DOHH2 (cell line): ENCODE data around the gene SMAP1.

Experiments
- EZH2phosphoT487 ChIP-seq: fragments of 200-600 bp; sonication (generic); IDR thresholded peaks from 2 replicates; pipeline ENCODE4 v1.6.1; 2017; ENCODE audit warnings: borderline replicate concordance, mild to moderate bottlenecking, antibody characterized with exemption, low read length, moderate library complexity, mixed read lengths
- TF ChIP-seq, protein P1 (sequence below): fragments of 200-600 bp; sonication (generic); IDR thresholded peaks from one replicate; pipeline ENCODE4 v1.5.1; 2014; ENCODE audit warnings: antibody characterized with exemption, mild to moderate bottlenecking, low read depth, low read length; ENCODE audit not compliant: poor library complexity, severe bottlenecking

DNA sequence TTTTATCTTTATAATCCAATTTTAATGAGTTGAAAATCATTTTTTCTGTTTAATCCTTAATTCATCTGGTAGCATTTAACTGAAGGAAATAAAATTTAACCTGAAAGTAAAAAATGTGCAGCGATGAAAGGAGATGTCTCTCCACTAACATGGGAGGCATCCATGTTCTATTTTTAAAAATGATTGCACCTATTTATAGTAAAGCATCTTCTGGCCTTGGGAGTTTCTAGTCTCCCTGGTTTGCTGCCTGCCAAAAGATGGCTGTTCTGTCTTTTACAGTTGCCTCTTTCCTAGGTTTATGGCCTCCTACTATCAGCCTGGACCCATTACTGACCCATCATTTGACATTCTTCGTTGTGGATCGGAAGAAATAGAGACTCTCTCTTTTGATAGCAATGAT, 146.2 kb downstream of the SMAP1 start:
- TF ChIP-seq, protein P1, sequence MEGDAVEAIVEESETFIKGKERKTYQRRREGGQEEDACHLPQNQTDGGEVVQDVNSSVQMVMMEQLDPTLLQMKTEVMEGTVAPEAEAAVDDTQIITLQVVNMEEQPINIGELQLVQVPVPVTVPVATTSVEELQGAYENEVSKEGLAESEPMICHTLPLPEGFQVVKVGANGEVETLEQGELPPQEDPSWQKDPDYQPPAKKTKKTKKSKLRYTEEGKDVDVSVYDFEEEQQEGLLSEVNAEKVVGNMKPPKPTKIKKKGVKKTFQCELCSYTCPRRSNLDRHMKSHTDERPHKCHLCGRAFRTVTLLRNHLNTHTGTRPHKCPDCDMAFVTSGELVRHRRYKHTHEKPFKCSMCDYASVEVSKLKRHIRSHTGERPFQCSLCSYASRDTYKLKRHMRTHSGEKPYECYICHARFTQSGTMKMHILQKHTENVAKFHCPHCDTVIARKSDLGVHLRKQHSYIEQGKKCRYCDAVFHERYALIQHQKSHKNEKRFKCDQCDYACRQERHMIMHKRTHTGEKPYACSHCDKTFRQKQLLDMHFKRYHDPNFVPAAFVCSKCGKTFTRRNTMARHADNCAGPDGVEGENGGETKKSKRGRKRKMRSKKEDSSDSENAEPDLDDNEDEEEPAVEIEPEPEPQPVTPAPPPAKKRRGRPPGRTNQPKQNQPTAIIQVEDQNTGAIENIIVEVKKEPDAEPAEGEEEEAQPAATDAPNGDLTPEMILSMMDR, result no peak
- no peak for TF ChIP-seq EZH2phosphoT487
